GM12878 (cell line): ENCODE results near the gene KRTAP10-11. TPM values are rescaled to one million over a fixed set of nuclear protein-coding genes. Genes with fewer than 3 reads are reported as not detected.

ENCODE experiments used
- ATAC-seq: fragments of 200-7000 bp; cut with Tn5 transposase; 3 replicates; pipeline ENCODE4 v1.9.1; 2020; ENCODE audit warnings: mild to moderate bottlenecking, moderate library complexity
- BruUV-seq: library from RNA; stranded (reverse); fragments of 400-500 nt; replicated peaks from 2 replicates; lab custom pipeline; 2021; lab: Mats Ljungman, UMichigan
- CTCF ChIA-PET: fragments of 300-600 bp; sonication (Branson Sonifier 250); formaldehyde crosslinking; extraction: SDS; loops from one replicate; lab custom pipeline; 2021; ENCODE audit warnings: inconsistent platforms; lab: Yijun Ruan, JAX
- POLR2A ChIA-PET: fragments of 350-600 bp; formaldehyde crosslinking; extraction: SDS; loops from one replicate; lab custom pipeline; 2021; ENCODE audit warnings: inconsistent platforms; lab: Charles Lee
- RAD21 ChIA-PET: fragments of 300-600 bp; sonication (Branson Sonifier 250); formaldehyde crosslinking; loops from one replicate; lab custom pipeline; 2023; ENCODE audit warnings: antibody characterized with exemption; ENCODE audit not compliant: unreplicated experiment; lab: Charles Lee
- SMC1A ChIA-PET: fragments of 300-600 bp; sonication (Branson Sonifier 250); formaldehyde crosslinking; loops from one replicate; lab custom pipeline; 2023; ENCODE audit not compliant: unreplicated experiment, uncharacterized antibody; lab: Charles Lee
- DNase-seq: peaks from one replicate; pipeline ENCODE4 v3.0.0-alpha.2; 2011; ENCODE audit warnings: low read depth, low spot score
- FAIRE-seq: peaks from 3 replicates; lab custom pipeline; 2011; peaks lifted over from hg19 to GRCh38; lab: Jason Lieb, UNC
- H2AFZ ChIP-seq: 2 replicates; pipeline ENCODE4 v1.6.0; 2011; ENCODE audit warnings: low read depth, low read length, control low read depth; ENCODE audit not compliant: control insufficient read depth
- H3K27ac ChIP-seq: 2 replicates; pipeline ENCODE4 v1.5.1; 2011; ENCODE audit warnings: control low read depth; ENCODE audit not compliant: control insufficient read depth, insufficient read depth
- H3K27me3 ChIP-seq, 2 experiments: replicated peaks in 1 of 2; 2 replicates each; pipeline versions ENCODE4 v1.6.0 to v1.6.1; 2011; ENCODE audit warnings: low read length in 1 of 2; ENCODE audit not compliant: control insufficient read depth in 2 of 2, insufficient read depth in 2 of 2
- H3K36me3 ChIP-seq, 2 experiments: 2 replicates each; pipeline ENCODE4 v1.5.1; 2011; ENCODE audit warnings: low read length in 1 of 2; ENCODE audit not compliant: control insufficient read depth in 2 of 2, insufficient read depth in 2 of 2
- H3K4me1 ChIP-seq: 2 replicates; pipeline ENCODE4 v1.6.1; 2011; ENCODE audit warnings: mild to moderate bottlenecking, low read length, moderate library complexity, mixed read lengths; ENCODE audit not compliant: control insufficient read depth, insufficient read depth
- H3K4me2 ChIP-seq: 2 replicates; pipeline ENCODE4 v1.6.0; 2011; ENCODE audit warnings: control low read depth; ENCODE audit not compliant: control insufficient read depth, insufficient read depth
- H3K4me3 ChIP-seq: fragments of 200-600 bp; sonication (generic); 2 replicates; pipeline ENCODE4 v1.5.1; 2016
- H3K79me2 ChIP-seq: 2 replicates; pipeline ENCODE4 v1.6.0; 2011; ENCODE audit warnings: low read length; ENCODE audit not compliant: control insufficient read depth, insufficient read depth
- H3K9ac ChIP-seq: 2 replicates; pipeline ENCODE4 v1.8.0; 2011; ENCODE audit warnings: low read length, control low read depth, mixed read lengths; ENCODE audit not compliant: control insufficient read depth, insufficient read depth
- H3K9me3 ChIP-seq: replicated peaks from 3 replicates; pipeline ENCODE4 v1.5.1; 2011; ENCODE audit warnings: mild to moderate bottlenecking, low read length; ENCODE audit not compliant: control insufficient read depth, insufficient read depth
- H4K20me1 ChIP-seq: 2 replicates; pipeline ENCODE4 v1.6.0; 2011; ENCODE audit not compliant: control insufficient read depth, insufficient read depth
- BRCA1 ChIP-seq: IDR thresholded peaks from 2 replicates; pipeline ENCODE4 v1.6.1; 2011; ENCODE audit warnings: low read depth, low read length, improper control_type of control experiment
- EP300 ChIP-seq, 2 experiments: fragments of 150-350 bp in 1 of 2; IDR thresholded peaks; 2 replicates each; pipeline ENCODE4 v1.6.1; 2011 to 2012; ENCODE audit warnings: low read depth in 2 of 2, low read length in 2 of 2, borderline replicate concordance in 1 of 2, improper control_type of control experiment in 1 of 2, inconsistent platforms in 1 of 2; ENCODE audit not compliant: control insufficient read depth in 1 of 2
- EZH2 ChIP-seq: IDR thresholded peaks from 2 replicates; pipeline ENCODE4 v1.6.1; 2012; ENCODE audit warnings: low read depth, mild to moderate bottlenecking, control low read depth, inconsistent platforms, low read length, borderline replicate concordance; ENCODE audit not compliant: control insufficient read depth
- HCFC1 ChIP-seq: fragments of 150-350 bp; IDR thresholded peaks from 2 replicates; pipeline ENCODE4 v1.6.1; 2014; ENCODE audit warnings: low read length
- IKZF1 ChIP-seq: fragments of 450-650 bp; conservative IDR thresholded peaks from 2 replicates; pipeline ENCODE4 v1.6.1; 2017; ENCODE audit warnings: antibody characterized with exemption, mild to moderate bottlenecking
- MTA2 ChIP-seq: fragments of 450-650 bp; IDR thresholded peaks from 2 replicates; pipeline ENCODE4 v1.6.1; 2016; ENCODE audit warnings: low read depth, mild to moderate bottlenecking, moderate library complexity
- MYC ChIP-seq: IDR thresholded peaks from 2 replicates; pipeline ENCODE4 v1.6.1; 2011; ENCODE audit warnings: mild to moderate bottlenecking, low read length, moderate library complexity, inconsistent platforms; ENCODE audit not compliant: insufficient read depth, insufficient replicate concordance, insufficient read length, severe bottlenecking
- NRF1 ChIP-seq: conservative IDR thresholded peaks from 2 replicates; pipeline ENCODE4 v1.6.1; 2011; ENCODE audit warnings: mild to moderate bottlenecking, low read depth, low read length, improper control_type of control experiment
- POLR2AphosphoS2 ChIP-seq: IDR thresholded peaks from 2 replicates; pipeline ENCODE4 v1.6.1; 2011; ENCODE audit warnings: low read depth, mild to moderate bottlenecking, low read length, improper control_type of control experiment, moderate library complexity
- PRDM15 ChIP-seq: fragments of 450-650 bp; formaldehyde crosslinking; IDR thresholded peaks from 2 replicates; pipeline ENCODE4 v1.4.0; 2020; ENCODE audit warnings: mild to moderate bottlenecking, moderate library complexity
- STAT3 ChIP-seq: IDR thresholded peaks from 2 replicates; pipeline ENCODE4 v1.6.1; 2011; ENCODE audit warnings: low read depth, low read length, improper control_type of control experiment
- YY1 ChIP-seq: IDR thresholded peaks from 2 replicates; pipeline ENCODE4 v1.6.1; 2011; ENCODE audit warnings: low read depth, mild to moderate bottlenecking, low read length
- ZNF207 ChIP-seq: fragments of 450-650 bp; IDR thresholded peaks from 2 replicates; pipeline ENCODE4 v1.6.1; 2014; ENCODE audit warnings: antibody characterized with exemption, mild to moderate bottlenecking, borderline replicate concordance
- ZNF592 ChIP-seq: fragments of 450-650 bp; IDR thresholded peaks from 2 replicates; pipeline ENCODE4 v1.6.1; 2017; ENCODE audit warnings: mild to moderate bottlenecking, moderate library complexity
- ZNF622 ChIP-seq: fragments of 450-650 bp; IDR thresholded peaks from 2 replicates; pipeline ENCODE4 v1.6.1; 2017; ENCODE audit warnings: mild to moderate bottlenecking, inconsistent platforms
- WGBS: methylation state at CpG from one replicate; pipeline ENCODE4 v1.1.6; 2016; ENCODE audit warnings: low lambda C conversion rate; ENCODE audit not compliant: insufficient replicate concordance, insufficient coverage; ENCODE audit errors: missing lambda C conversion rate; 5-methylcytosine and 5-hydroxymethylcytosine counted together
- in situ Hi-C: fragments of 300-500 bp; cut with MboI; formaldehyde crosslinking; loops from 9 replicates; pipeline ENCODE4 v1.14.3; 2018; ENCODE audit warnings: mixed read lengths
- intact Hi-C: fragments of 100-400 bp; cut with micrococcal nuclease; formaldehyde crosslinking; loops from one replicate; pipeline ENCODE4 v1.14.2; 2022; ENCODE audit not compliant: unreplicated experiment
- polyA plus RNA-seq, 11 experiments: library from polyadenylated mRNA; depleted of rRNA in 4 of 11; unstranded in 6 of 11; stranded (reverse) in 5 of 11; fragments of >200 nt; fragmentation: Nextera tagmentation in 4 of 11; fragmentation: Illumina TruSeq in 1 of 11; extraction: Ambion mirVana in 4 of 11; extraction: Trizol in 1 of 11; gene quantifications; 1 replicate in 1 of 11; 2 replicates in 10 of 11; pipeline versions ENCODE4 v1.2.1 to v1.2.3, GENCODE V29; 2011 to 2016; ENCODE audit warnings: inconsistent platforms in 2 of 11, missing spikeins in 2 of 11, low read depth in 1 of 11
- total RNA-seq, 4 experiments: library from RNA; depleted of rRNA in 3 of 4; stranded (reverse); fragments of >200 nt in 3 of 4; fragmentation: Illumina TruSeq in 1 of 4; extraction: Trizol in 1 of 4; gene quantifications; 2 replicates each; pipeline versions ENCODE4 v1.2.1 to v1.2.3, GENCODE V29; 2013 to 2021

The KRTAP10-11 gene
- total and polyA plus RNA-seq, 10 of the 15 experiments (the other 5 are each of a cell fraction or from before 2014, with no cell fraction given) = not detected

- no peak for TF ChIP-seq NRF1
- no peak for TF ChIP-seq POLR2AphosphoS2
Measured at GRCh38 chr21:44686843-44687561, 40.8 kb downstream of the KRTAP10-11 start (continued).

- no peak for DNase-seq
- no peak for ATAC-seq
- Histone ChIP-seq H3K4me3 (no peak overlapping the region), H4K20me1 (no peaks in the 10 kb centered on the region), H3K27me3 (peaks cover 0 to 1% of the 10 kb centered on the region in 2 experiments; a peak in 2 of 4 replicates), H2AFZ (no peak overlapping the region), H3K79me2 (no peaks in the 10 kb centered on the region), H3K4me1 (no peaks in the 10 kb centered on the region; the same call in 1 of the 2 replicates), H3K27ac (no peak overlapping the region), H3K4me2 (no peak overlapping the region), H3K9me3 (no peaks in the 10 kb centered on the region), H3K9ac (no peak overlapping the region), H3K36me3 (no peaks in the 10 kb centered on the region)
- intact Hi-C loops = no loop called here
- ChIA-PET CTCF (no interaction called here), RAD21 (no interaction called here), POLR2A (no interaction called here), SMC1A (no interaction called here)
- no TSS peak for BruUV-seq
- 22% methylated on average over 11 of the region's 11 CpGs for WGBS
- in situ Hi-C loops = no loop called here
- FAIRE-seq = no peak
- no peak for TF ChIP-seq STAT3
- TF ChIP-seq ZNF622 = no peak
- TF ChIP-seq MTA2 = no peak
- TF ChIP-seq YY1 = no peak
- no peak for TF ChIP-seq ZNF207
- TF ChIP-seq MYC = no peak
- no peak for TF ChIP-seq PRDM15
- TF ChIP-seq POLR2AphosphoS2 = no peak
- TF ChIP-seq ZNF592 = no peak
- TF ChIP-seq EZH2 = no peak
- TF ChIP-seq EP300 (IDR thresholded peaks at IDR 0.05; ENCODE audit: borderline replicate concordance in 1 of 2, control insufficient read depth in 1 of 2, low read depth in 2 of 2, low read length in 2 of 2) = no peak
- no peak for TF ChIP-seq BRCA1
- TF ChIP-seq IKZF1 = no peak
- TF ChIP-seq HCFC1 = no peak
Measured at GRCh38 chr21:44687671-44688070, 41.5 kb downstream of the KRTAP10-11 start.
